GM12872 (cell line): ENCODE measurements around the gene VDR.

Experiments
- CTCF ChIP-seq: IDR thresholded peaks from 3 replicates; pipeline ENCODE4 v1.5.1; 2011; ENCODE audit warnings: low read depth, mild to moderate bottlenecking, low read length, moderate library complexity; ENCODE audit not compliant: insufficient read depth

VDR gene

GRCh38 chr12:47903927-47904712, 674 bp downstream of the VDR start:
- TF ChIP-seq CTCF = no peak

GRCh38 chr12:47903151-47903611, 1.6 kb downstream of the VDR start:
- TF ChIP-seq CTCF = no peak

GRCh38 chr12:47902131-47902639, 2.6 kb downstream of the VDR start:
- no peak for TF ChIP-seq CTCF

GRCh38 chr12:47901718-47902093, 3.1 kb downstream of the VDR start:
- TF ChIP-seq CTCF = no peak

DNA sequence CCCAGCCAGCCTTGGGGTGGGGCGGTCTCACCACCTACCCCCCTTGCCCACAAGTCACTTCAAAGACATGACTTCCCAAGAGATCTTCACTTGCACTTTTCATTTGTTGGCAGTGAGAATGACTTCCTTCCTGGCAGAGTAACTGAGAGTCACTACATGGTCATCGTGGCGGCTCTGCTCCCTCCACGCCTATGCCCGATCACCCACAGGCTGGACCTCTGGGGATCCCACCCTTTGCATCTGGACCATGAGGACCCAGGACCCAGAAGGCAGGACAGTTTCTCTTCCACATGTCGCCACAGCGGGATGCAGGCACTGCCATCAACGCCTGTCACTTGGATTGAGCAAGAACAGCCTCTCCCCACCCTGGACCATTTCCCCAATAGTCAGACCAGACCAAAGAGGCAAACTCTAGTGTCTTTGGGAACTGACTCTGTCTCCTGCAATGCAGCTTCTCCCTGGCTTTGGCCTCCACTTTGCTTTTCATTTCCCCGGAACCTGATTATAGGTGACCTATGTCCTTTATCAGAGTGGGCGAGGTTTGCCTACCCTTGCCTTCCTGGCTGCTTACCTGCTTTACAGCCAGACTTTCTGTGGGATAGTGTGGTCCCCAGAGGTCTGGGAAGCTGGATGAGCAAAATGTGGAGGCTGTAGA, 3.6 kb downstream of the VDR start:
- TF ChIP-seq CTCF = no peak

DNA sequence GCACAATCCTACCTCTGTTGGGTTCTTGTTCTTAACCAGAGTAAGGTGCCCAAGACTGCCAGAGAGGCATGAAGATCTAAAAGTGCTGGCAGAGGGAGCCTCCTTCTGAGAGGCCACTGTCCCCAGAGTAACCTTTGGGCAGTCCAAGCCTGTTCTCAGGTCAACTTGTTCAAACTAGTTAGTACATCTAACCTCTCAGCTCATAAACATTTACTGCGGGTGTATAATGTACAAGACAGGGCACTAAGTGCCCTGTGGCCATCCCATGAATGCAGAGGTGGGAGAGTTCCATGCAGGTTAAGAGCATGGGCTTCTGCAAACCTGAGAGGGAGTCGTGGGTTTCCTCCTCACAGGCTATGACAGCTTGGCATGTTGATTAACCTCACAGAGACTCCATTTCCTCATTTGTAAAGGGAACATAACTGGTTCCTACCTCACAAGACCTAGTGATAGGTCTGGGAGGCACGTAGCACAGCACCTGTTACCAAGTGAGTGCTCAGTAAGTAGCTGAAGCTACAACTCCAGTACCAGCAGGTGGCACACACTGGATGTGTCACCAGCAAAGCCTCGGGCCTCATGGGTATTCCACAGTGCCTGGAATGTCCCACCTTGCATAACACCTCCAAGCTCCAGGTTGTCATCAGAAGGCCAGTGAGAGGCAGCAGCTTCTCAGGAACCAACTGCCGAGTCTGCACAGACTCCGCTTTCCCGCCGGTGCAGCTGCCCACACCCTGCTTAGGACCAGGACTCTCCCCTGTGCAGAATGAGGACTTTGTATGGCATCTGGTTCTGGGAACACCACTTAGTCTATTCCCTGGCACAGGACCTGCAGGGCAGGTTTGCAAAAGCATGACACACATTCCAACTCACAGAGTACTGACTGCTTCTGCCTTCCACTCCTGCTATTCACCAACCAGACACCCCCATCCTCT, 4.4 kb downstream of the VDR start:
- peak; percentile 38; the same call in 1 of the 3 replicates for TF ChIP-seq CTCF

DNA sequence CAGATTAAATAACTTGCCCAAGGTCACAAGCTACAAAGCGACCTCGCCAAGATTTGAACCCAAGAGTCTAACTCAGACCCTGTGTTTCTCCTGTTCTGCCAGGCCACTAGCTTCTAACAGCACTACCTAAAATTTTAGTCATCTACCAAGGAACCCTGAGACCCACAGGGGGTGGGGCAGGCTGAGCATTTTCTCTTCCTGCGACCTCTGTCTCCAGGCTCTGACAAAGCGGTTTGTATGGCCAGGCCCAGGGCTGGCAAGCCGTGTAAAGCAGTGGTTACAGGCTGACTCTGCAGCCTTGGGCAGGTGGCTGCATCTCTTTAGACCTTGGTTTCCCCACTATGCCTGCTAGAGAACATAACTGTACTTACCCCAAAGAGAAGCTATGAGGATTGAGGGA, 5.3 kb downstream of the VDR start:
- TF ChIP-seq CTCF = no peak
